HEK293 (cell line): ENCODE measurements around the gene PADI2.
A peak's percentile ranks its signal among the peaks of the same experiment; 100 is the strongest.

Source experiments
- EGR2 ChIP-seq: fragments of 450-650 bp; formaldehyde crosslinking; IDR thresholded peaks from 2 replicates; pipeline ENCODE4 v1.5.1; 2016; ENCODE audit warnings: low read depth, missing biosample characterization, missing genetic modification characterization
- ELK4 ChIP-seq: IDR thresholded peaks from 2 replicates; pipeline ENCODE4 v1.6.1; 2011; ENCODE audit warnings: mild to moderate bottlenecking, low read depth, low read length, borderline replicate concordance
- KLF1 ChIP-seq: fragments of 450-650 bp; formaldehyde crosslinking; IDR thresholded peaks from 2 replicates; pipeline ENCODE4 v1.5.1; 2016; ENCODE audit warnings: missing biosample characterization, missing genetic modification characterization
- KLF17 ChIP-seq: fragments of 450-650 bp; formaldehyde crosslinking; IDR thresholded peaks from 2 replicates; pipeline ENCODE4 v1.5.1; 2016; ENCODE audit warnings: missing biosample characterization, missing genetic modification characterization
- PBX3 ChIP-seq: sonication (generic); formaldehyde crosslinking; IDR thresholded peaks from 2 replicates; pipeline ENCODE4 v1.8.1; 2022; ENCODE audit warnings: mild to moderate bottlenecking, moderate library complexity, missing genetic modification reagents
- PRDM10 ChIP-seq: fragments of 450-650 bp; formaldehyde crosslinking; IDR thresholded peaks from 2 replicates; pipeline ENCODE4 v1.5.1; 2016; ENCODE audit warnings: missing biosample characterization, missing genetic modification characterization
- RBAK ChIP-seq: fragments of 450-650 bp; formaldehyde crosslinking; IDR thresholded peaks from 2 replicates; pipeline ENCODE4 v1.5.1; 2016; ENCODE audit warnings: missing biosample characterization, missing genetic modification characterization
- SALL2 ChIP-seq: fragments of 450-650 bp; formaldehyde crosslinking; IDR thresholded peaks from 2 replicates; pipeline ENCODE4 v1.5.0; 2017; ENCODE audit warnings: missing biosample characterization, mild to moderate bottlenecking, missing genetic modification characterization, borderline replicate concordance
- SETDB1 ChIP-seq: IDR thresholded peaks from one replicate; pipeline ENCODE4 v1.6.1; 2017; ENCODE audit warnings: mild to moderate bottlenecking, low read length, moderate library complexity, mixed read lengths; ENCODE audit not compliant: insufficient read length
- SP2 ChIP-seq: fragments of 450-650 bp; formaldehyde crosslinking; IDR thresholded peaks from 2 replicates; pipeline ENCODE4 v1.5.1; 2016; ENCODE audit warnings: missing biosample characterization, missing genetic modification characterization
- TRIM28 ChIP-seq: IDR thresholded peaks from 2 replicates; pipeline ENCODE4 v1.6.1; 2011; ENCODE audit warnings: low read length, control low read depth, borderline replicate concordance
- ZBTB17 ChIP-seq: fragments of 450-650 bp; formaldehyde crosslinking; IDR thresholded peaks from 2 replicates; pipeline ENCODE4 v1.5.1; 2016; ENCODE audit warnings: missing biosample characterization, missing genetic modification characterization
- ZBTB44 ChIP-seq: fragments of 450-650 bp; IDR thresholded peaks from 2 replicates; pipeline ENCODE4 v1.5.1; 2018; ENCODE audit warnings: missing biosample characterization, mild to moderate bottlenecking, missing genetic modification characterization
- ZNF133 ChIP-seq: fragments of 450-650 bp; formaldehyde crosslinking; IDR thresholded peaks from 2 replicates; pipeline ENCODE4 v1.5.1; 2016; ENCODE audit warnings: missing biosample characterization, missing genetic modification characterization
- ZNF16 ChIP-seq: fragments of 450-650 bp; formaldehyde crosslinking; IDR thresholded peaks from 2 replicates; pipeline ENCODE4 v1.5.1; 2016; ENCODE audit warnings: low read depth, missing biosample characterization, missing genetic modification characterization
- ZNF184 ChIP-seq: fragments of 450-650 bp; IDR thresholded peaks from 2 replicates; pipeline ENCODE4 v1.5.1; 2018; ENCODE audit warnings: missing biosample characterization, mild to moderate bottlenecking, missing genetic modification characterization
- ZNF202 ChIP-seq: fragments of 450-650 bp; formaldehyde crosslinking; IDR thresholded peaks from 2 replicates; pipeline ENCODE4 v1.5.1; 2016; ENCODE audit warnings: missing biosample characterization, missing genetic modification characterization, borderline replicate concordance
- ZNF248 ChIP-seq: fragments of 450-650 bp; formaldehyde crosslinking; IDR thresholded peaks from 2 replicates; pipeline ENCODE4 v1.5.1; 2017; ENCODE audit warnings: missing biosample characterization, missing genetic modification characterization
- ZNF266 ChIP-seq: fragments of 450-650 bp; formaldehyde crosslinking; IDR thresholded peaks from 2 replicates; pipeline ENCODE4 v1.5.1; 2016; ENCODE audit warnings: missing biosample characterization, missing genetic modification characterization, low read depth
- ZNF366 ChIP-seq: fragments of 450-650 bp; formaldehyde crosslinking; conservative IDR thresholded peaks from 2 replicates; pipeline ENCODE4 v1.5.1; 2016; ENCODE audit warnings: missing biosample characterization, missing genetic modification characterization
- ZNF398 ChIP-seq: fragments of 450-650 bp; formaldehyde crosslinking; IDR thresholded peaks from 2 replicates; pipeline ENCODE4 v1.5.1; 2017; ENCODE audit warnings: missing biosample characterization, missing genetic modification characterization
- ZNF423 ChIP-seq: fragments of 450-650 bp; formaldehyde crosslinking; IDR thresholded peaks from 2 replicates; pipeline ENCODE4 v1.5.1; 2016; ENCODE audit warnings: missing biosample characterization, missing genetic modification characterization
- ZNF585B ChIP-seq: fragments of 450-650 bp; formaldehyde crosslinking; IDR thresholded peaks from 2 replicates; pipeline ENCODE4 v1.5.1; 2016; ENCODE audit warnings: missing biosample characterization, missing genetic modification characterization
- ZNF629 ChIP-seq: fragments of 450-650 bp; formaldehyde crosslinking; IDR thresholded peaks from 2 replicates; pipeline ENCODE4 v1.5.1; 2017; ENCODE audit warnings: missing biosample characterization, missing genetic modification characterization
- ZNF660 ChIP-seq: fragments of 450-650 bp; IDR thresholded peaks from 2 replicates; pipeline ENCODE4 v1.5.1; 2018; ENCODE audit warnings: missing biosample characterization, mild to moderate bottlenecking, missing genetic modification characterization
- ZNF768 ChIP-seq: fragments of 450-650 bp; formaldehyde crosslinking; IDR thresholded peaks from 2 replicates; pipeline ENCODE4 v1.5.1; 2018; ENCODE audit warnings: missing biosample characterization, mild to moderate bottlenecking, missing genetic modification characterization
- ZNF792 ChIP-seq: fragments of 450-650 bp; formaldehyde crosslinking; IDR thresholded peaks from 2 replicates; pipeline ENCODE4 v1.5.1; 2016; ENCODE audit warnings: missing biosample characterization, missing genetic modification characterization
- ZSCAN16 ChIP-seq: fragments of 450-650 bp; formaldehyde crosslinking; IDR thresholded peaks from 2 replicates; pipeline ENCODE4 v1.5.1; 2016; ENCODE audit warnings: missing biosample characterization, missing genetic modification characterization
- ZSCAN30 ChIP-seq: fragments of 450-650 bp; IDR thresholded peaks from 2 replicates; pipeline ENCODE4 v1.5.1; 2018; ENCODE audit warnings: missing biosample characterization, mild to moderate bottlenecking, missing genetic modification characterization, moderate library complexity
- ZXDB ChIP-seq: fragments of 450-650 bp; formaldehyde crosslinking; IDR thresholded peaks from 2 replicates; pipeline ENCODE4 v1.5.1; 2016; ENCODE audit warnings: missing biosample characterization, missing genetic modification characterization

The PADI2 gene

GRCh38 chr1:17120962-17121837, 1.9 kb upstream of the PADI2 start (continued):
- TF ChIP-seq ZNF768 (tag by site-specific recombination) (no peak), SALL2 (tag by site-specific recombination) (no peak), ZNF133 (no peak), ZNF248 (no peak), ZNF792 (tag by site-specific recombination) (no peak), ZXDB (tag by site-specific recombination) (no peak; the same call in 1 of the 2 replicates), ZNF266 (tag by site-specific recombination) (no peak), ZBTB44 (no peak), ZNF660 (peak; percentile 62; the same call in 1 of the 2 replicates), ZNF184 (0 out of 2 replicates have a peak, but pooled peaks have one; percentile 56), ZNF16 (no peak), PBX3 (CRISPR knock-in tag) (no peak), KLF17 (tag by site-specific recombination) (peak; percentile 91; the same call in 1 of the 2 replicates), ZNF585B (peak; percentile 85), ZBTB17 (no peak), ZNF423 (peak; percentile 95), ZNF366 (tag by site-specific recombination) (peak; percentile 87), EGR2 (tag by site-specific recombination) (no peak), ELK4 (no peak), SP2 (tag by site-specific recombination) (peak; percentile 39), ZNF202 (tag by site-specific recombination) (no peak), SETDB1 (no peak), ZNF398 (peak; percentile 90), ZNF629 (tag by site-specific recombination) (peak; percentile 67), RBAK (no peak), ZSCAN30 (peak; percentile 19; the same call in 1 of the 2 replicates), KLF1 (tag by site-specific recombination) (no peak), PRDM10 (tag by site-specific recombination) (peak; percentile 49; the same call in 1 of the 2 replicates), ZSCAN16 (tag by site-specific recombination) (0 out of 2 replicates have a peak, but pooled peaks have one; percentile 27), TRIM28 (no peak)
